HG03025 (cell line): ENCODE data around the gene LAMP5.

Experiments
- ATAC-seq: cut with Tn5 transposase; IDR thresholded peaks from one replicate; pipeline ENCODE4 v1.9.1; 2021; ENCODE audit warnings: mild to moderate bottlenecking, moderate library complexity; ENCODE audit not compliant: unreplicated experiment, low FRiP score

The LAMP5 gene

DNA sequence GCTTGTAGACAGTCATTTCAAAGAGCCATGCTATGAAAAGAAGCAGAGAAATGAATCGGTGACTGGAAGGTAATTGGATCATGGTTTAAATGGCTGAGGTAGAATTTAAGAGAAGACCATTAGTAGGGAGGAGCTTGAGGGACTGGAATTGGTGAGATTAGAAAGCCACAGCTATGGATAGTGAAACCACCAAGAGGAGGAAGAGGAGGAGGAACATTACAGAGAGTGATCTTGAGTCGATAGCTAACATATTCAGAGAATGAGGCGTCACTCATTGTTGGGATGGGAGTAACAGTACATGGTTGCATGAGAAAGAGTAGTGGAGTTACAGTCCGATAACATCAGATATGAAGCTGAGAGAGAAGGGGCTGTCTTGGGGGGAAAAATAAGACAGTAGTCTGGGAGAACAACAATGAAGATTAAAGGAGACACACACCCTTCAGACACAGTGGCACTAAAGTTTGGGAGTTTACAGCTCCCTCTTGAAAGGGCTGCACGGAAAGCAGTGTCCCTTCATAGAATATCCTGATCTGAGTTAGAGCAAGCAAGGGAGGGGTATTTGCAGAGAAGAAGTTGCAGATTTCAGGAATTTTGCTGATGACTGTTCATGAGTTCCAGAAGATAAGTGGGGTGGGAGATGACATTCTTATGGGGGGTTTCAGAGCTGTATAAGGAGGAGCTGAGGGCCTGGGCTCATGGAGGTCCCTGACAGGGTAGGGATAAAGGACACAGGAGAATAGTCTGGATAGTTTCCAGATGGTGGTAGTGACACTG is 15.1 kb upstream of the LAMP5 start:
- ATAC-seq = no peak

- ATAC-seq = no peak
These were observed 14.3 kb upstream of the LAMP5 start for GRCh38 chr20:9500121-9500520.

GRCh38 chr20:9501473-9501872 is 12.9 kb upstream of the LAMP5 start:
- ATAC-seq = no peak

DNA sequence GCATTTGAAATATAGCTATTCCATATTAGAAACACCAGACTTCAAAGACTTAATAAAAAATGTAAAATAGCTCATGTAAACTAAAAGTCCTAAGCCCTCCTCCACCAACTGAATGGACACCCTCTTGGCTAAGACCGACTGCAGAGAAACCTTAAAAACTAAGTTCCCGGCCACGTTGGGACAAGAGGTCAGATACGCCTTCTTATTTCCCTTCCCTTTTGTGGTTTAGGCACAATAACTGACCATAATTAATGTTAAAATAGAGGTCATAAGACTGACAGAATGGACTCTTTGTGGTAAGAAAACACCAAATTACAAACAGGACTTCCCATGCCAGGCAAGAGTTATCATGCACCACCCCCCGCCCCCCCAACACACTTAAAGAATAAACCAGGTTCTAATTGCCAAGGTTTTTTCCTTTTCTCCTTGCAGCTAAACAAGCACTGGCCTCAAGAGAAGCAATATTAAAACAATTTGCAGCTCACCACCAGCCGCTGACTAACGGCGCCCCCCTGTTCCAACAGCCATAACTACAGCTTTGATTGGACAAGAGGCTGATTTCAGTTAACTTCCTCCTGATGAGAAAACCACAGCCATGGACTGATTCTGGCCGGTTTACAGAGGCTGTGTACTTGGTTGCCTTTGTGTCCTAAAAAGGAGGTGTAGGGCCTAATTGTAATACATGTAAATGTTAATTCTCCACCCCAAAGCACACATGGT is 10.7 kb upstream of the LAMP5 start:
- no peak for ATAC-seq

- no peak for ATAC-seq
These were observed 8.0 kb upstream of the LAMP5 start for GRCh38 chr20:9506280-9506821.

DNA sequence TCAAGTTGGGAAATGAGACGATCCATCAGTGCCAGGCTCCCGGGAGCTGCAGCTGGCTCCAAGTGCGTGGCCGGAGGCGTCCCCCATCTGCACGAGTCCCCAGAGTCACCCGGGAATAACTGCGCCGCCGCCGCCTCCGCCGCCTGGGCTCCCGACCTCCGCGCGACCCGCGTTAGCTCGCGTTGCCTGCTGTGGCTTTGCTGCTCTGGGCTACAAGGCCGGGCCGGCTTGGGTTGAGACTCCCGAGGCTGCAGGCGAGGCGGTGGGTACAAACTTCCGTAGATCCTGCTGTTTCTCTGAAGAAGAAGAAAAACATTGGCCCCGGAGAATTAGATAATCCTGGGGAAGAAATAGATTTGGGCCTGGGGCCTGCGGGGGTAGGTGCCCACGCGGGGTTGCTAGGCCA is 7.4 kb upstream of the LAMP5 start:
- ATAC-seq = no peak

DNA sequence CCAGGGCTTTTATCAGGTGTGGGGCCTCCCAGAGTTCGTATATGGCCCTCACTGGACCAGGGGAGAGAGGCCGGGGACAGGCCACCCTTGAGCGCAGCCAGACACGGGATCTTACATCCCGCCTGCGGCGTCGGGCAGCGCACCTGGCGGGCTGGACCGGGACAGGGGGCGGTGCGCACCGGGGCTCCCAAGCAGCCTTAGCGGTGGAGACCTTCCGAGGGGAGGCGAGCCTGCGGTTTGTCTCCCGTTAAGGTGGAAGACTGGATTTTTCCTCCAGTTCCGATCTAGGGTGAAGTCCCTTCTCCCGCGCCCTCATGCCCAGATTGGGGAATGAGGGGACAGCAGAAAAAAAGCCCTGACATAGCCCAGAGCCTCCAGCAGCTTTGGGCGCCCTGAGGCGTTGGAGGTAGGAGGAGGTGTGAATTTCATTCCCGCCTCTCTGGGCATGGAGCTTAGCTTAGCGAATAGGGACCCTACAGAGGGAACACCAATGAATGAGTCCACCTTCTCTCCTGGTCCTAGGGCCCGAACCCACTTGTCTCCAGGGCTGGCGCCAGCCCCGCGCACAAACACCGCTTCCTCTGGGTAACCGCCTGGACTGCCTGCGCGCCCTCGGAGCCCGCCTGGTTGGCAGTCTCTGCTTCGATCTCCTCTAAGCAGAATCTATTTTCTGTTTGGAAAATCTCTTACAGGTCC is 6.7 kb upstream of the LAMP5 start:
- no peak for ATAC-seq

DNA sequence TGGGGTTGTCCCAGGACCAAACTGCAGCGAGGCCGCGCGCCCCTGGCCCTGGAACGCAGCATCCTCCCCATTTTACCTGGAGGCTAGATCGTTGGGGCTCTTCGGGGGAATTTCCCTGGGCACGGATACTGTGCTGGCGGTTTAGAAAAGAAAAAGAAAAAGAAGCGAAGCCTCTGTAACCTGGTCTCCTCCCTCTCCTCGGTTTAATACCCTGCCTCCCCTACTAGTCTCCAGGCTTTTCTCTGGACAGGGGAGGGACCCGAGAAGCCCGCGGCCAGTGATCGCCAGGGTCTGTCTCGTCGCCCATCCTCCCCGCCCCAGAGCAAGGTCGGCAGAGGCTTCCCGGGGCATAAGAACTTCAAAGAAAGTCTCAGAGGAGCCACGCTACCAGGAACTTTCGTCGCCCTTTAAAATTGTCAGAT is 6.1 kb upstream of the LAMP5 start:
- no peak for ATAC-seq

GRCh38 chr20:9508696-9509178 is 5.7 kb upstream of the LAMP5 start:
- ATAC-seq = no peak

- ATAC-seq = no peak
These were observed 5.1 kb upstream of the LAMP5 start for GRCh38 chr20:9509246-9509645.

GRCh38 chr20:9510911-9511310 is 3.5 kb upstream of the LAMP5 start:
- no peak for ATAC-seq

GRCh38 chr20:9514072-9514460 is 324 bp upstream of the LAMP5 start:
- ATAC-seq = no peak

DNA sequence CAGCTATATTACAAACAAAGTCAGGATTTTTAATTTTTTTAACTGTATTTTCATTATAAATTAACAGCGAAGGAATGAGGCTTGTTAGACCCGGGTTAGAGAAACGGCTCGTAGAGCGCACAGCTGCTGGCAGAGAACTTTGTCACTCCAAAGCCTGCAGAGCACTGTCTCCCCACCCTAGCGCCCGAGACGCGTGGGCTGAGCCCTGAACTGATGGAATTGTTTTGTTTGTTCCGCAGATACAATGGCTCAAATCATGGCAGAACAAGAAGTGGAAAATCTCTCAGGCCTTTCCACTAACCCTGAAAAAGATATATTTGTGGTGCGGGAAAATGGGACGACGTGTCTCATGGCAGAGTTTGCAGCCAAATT is 810 bp downstream of the LAMP5 start:
- ATAC-seq = no peak

- ATAC-seq = no peak
These were observed 1.4 kb downstream of the LAMP5 start for GRCh38 chr20:9515741-9516233.

- ATAC-seq = no peak
These were observed 2.0 kb downstream of the LAMP5 start for GRCh38 chr20:9516234-9516871.

DNA sequence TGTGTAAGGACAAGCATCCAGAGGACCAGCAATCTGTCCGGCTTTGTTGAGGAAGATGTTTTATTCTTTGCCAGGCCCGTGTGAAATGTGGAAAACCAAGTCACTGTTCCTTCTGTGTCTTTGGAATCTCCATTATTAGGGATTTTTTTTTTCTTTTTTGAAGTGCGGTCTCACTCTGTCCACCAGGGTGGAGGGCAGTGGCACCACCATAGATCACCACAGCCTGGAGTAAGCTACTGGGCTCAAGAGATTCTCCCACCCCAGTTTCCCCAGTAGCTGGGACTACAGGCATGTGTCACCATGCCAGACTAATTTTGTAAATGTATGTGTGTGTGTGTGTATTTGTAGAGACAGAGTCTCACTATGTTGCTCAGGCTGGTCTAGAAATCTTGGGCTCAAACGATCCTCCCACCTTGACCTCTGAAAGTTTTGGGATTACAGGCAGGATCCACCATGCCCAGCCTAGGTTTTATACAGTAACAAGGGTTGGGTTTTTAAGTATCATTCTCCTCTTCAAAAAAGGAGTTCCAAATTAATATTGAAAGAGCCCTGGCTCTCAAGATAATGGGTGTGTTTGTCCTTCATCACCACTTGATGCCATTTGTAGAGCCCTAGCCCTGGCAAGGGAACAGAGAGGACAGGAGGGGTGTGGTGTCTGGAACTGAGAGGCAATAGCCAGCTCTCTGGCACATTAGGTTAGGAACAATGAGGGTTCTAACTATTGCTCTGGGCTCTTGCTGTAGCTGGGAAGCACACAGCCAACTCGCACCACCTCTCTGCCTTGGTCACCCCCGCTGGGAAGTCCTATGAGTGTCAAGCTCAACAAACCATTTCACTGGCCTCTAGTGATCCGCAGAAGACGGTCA is 3.1 kb downstream of the LAMP5 start:
- no peak for ATAC-seq

DNA sequence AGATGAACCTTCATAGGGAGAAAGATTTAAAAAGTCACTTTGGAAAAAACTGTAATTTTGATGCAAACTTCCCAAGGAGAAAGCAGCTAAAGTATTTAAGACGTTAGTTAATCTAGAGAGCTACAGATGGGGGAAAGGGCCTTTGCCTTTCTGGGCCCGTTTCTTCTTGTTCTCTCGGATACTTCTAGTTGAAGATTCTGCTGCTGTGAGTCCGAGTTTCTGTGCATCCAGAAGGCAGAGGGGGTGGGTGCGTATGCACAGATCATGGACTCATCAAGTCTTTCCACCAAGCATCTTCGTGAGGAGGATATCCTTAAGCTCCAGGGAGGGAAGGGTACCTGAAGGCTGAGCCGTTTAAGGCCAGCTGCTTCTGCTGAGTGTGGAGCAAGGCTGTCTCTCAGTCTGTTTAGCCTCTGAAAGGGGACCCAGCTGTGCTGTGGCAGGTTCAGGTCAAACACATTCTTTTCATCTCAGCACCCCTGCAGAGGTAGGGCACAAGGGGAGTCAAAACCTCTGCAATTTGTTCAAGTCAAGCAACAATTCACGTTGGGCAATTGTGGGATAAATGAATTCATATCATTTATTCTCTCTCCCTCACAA is 4.3 kb downstream of the LAMP5 start:
- no peak for ATAC-seq

- no peak for ATAC-seq
These were observed 5.7 kb downstream of the LAMP5 start for GRCh38 chr20:9520086-9520485.

GRCh38 chr20:9523636-9524035 is 9.2 kb downstream of the LAMP5 start:
- no peak for ATAC-seq
